Heart right ventricle (tissue), 16 donors: ENCODE measurements around the gene PSEN2. TPM values are rescaled to one million over a fixed set of nuclear protein-coding genes. Genes with fewer than 3 reads are reported as not detected.

Experiments used
- ATAC-seq, 8 donors: fragments of 200-7000 bp; cut with Tn5 transposase; one replicate each; pipeline ENCODE4 v1.9.1; 2020; ENCODE audit warnings: mild to moderate bottlenecking in 8 of 8, moderate library complexity in 8 of 8, moderate number of reproducible peaks in 1 of 8
- DNase-seq, 2 donors: peaks; one replicate each; pipeline ENCODE4 v3.0.0-alpha.2; 2020
- H3K27ac ChIP-seq, 10 donors: fragments of 200-600 bp; sonication (generic) in 2 of 10; one replicate each; pipeline versions ENCODE4 v1.5.0 to v1.8.0; 2020 to 2022; ENCODE audit warnings: mild to moderate bottlenecking in 3 of 10
- H3K27me3 ChIP-seq, 7 donors: fragments of 200-600 bp; one replicate each; pipeline ENCODE4 v1.8.0; 2021 to 2022; ENCODE audit warnings: mild to moderate bottlenecking in 2 of 7
- H3K36me3 ChIP-seq, 9 donors: fragments of 200-600 bp; sonication (generic) in 1 of 9; one replicate each; pipeline versions ENCODE4 v1.5.0 to v1.8.0; 2020 to 2022; ENCODE audit warnings: mild to moderate bottlenecking in 2 of 9
- H3K4me1 ChIP-seq, 9 donors: fragments of 200-600 bp; sonication (generic) in 1 of 9; one replicate each; pipeline versions ENCODE4 v1.5.0 to v1.8.0; 2020 to 2022; ENCODE audit warnings: mild to moderate bottlenecking in 4 of 9
- H3K4me3 ChIP-seq, 10 donors: fragments of 200-600 bp; sonication (generic) in 2 of 10; one replicate each; pipeline versions ENCODE4 v1.5.0 to v1.8.0; 2020 to 2022; ENCODE audit warnings: mild to moderate bottlenecking in 7 of 10, moderate library complexity in 2 of 10
- H3K9me3 ChIP-seq, 11 donors: fragments of 200-600 bp in 10 of 11; sonication (generic) in 2 of 11; one replicate each; pipeline versions ENCODE4 v1.5.0 to v1.8.0; 2013 to 2022; ENCODE audit warnings: mild to moderate bottlenecking in 2 of 11, control low read depth in 1 of 11, moderate library complexity in 1 of 11
- WGBS, 2 donors: extraction: QIAGEN DNeasy Blood & Tissue Kit; methylation state at CpG; one replicate each; pipeline ENCODE4 v1.1.7; 2013; ENCODE audit warnings: inconsistent platforms in 1 of 2; 5-methylcytosine and 5-hydroxymethylcytosine counted together
- intact Hi-C, 10 donors: fragments of 100-400 bp; cut with DNase I; formaldehyde crosslinking; loops; one replicate each; pipeline versions ENCODE4 v1.11.1 to v1.14.2; 2022
- polyA plus RNA-seq, 2 donors: library from polyadenylated mRNA; stranded (reverse); fragments of 200-250 nt; gene quantifications; one replicate each; pipeline ENCODE4 v1.2.3, GENCODE V29; 2013
- total RNA-seq, 10 donors: library from RNA; stranded (reverse); fragmentation: NEBNext Ultra II Directional in 3 of 10; extraction: Animal tissue kit (Norgen Biotek cat#: 25700) in 3 of 10; gene quantifications; one replicate each; pipeline versions ENCODE4 v1.2.1 to v1.2.4, GENCODE V29; 2021 to 2023
- TF ChIP-seq, protein P1 (sequence below), 9 donors: fragments of 200-600 bp; sonication (generic) in 2 of 9; IDR thresholded peaks; one replicate each; pipeline versions ENCODE4 v1.5.0 to v1.8.0; 2021 to 2022; ENCODE audit warnings: antibody characterized with exemption in 9 of 9, mild to moderate bottlenecking in 5 of 9, moderate library complexity in 1 of 9
- donor health status: Arrhythmogenic right ventricular cardiomyopathy.
- donor health status: ischemic (EF 13 %, LVEDD 7.1; RV severe dilation, severe dysfunction).
- donor health status: healthy with polysubstance abuse.
- donor health status: DM: no; HTN: yes; CAD: no.
- donor health status: DM: no; HTN: no; CAD: no.
- donor health status: ischemic (EF 25% LVEDD 6.9; RV normal size, moderate dysfunction).
- donor health status: ischemic (EF 25% LVEDD 5.7; RV mildly dilated, moderate dysfunction).
- donor health status: healthy.
- donor health status: DM: yes; HTN: yes; CAD: no.
- donor health status: Ischemic cardiomyopathy.
- donor health status: ischemic (EF 35%, LVEDD 5.7; RV mildly dilated, moderate dysfunction).
- donor health status: nonischemic (EF 11% LVEDD 7.7; RV severe dilation, severe dysfunction).
- donor health status: DM: yes; HTN: yes; CAD: no.
- donor health status: PGD.
- donor health status: ischemic (EF 29% LVEDD 5.4; RV normal size, mild dysfunction).
- donor health status: nonischemic (EF 23%, LVEDD 6.1; RV moderate dilation, normal function).

Gene PSEN2
- total and polyA plus RNA-seq, 12 donors, result 12.9 to 25.8 (median 19.2) TPM

DNA sequence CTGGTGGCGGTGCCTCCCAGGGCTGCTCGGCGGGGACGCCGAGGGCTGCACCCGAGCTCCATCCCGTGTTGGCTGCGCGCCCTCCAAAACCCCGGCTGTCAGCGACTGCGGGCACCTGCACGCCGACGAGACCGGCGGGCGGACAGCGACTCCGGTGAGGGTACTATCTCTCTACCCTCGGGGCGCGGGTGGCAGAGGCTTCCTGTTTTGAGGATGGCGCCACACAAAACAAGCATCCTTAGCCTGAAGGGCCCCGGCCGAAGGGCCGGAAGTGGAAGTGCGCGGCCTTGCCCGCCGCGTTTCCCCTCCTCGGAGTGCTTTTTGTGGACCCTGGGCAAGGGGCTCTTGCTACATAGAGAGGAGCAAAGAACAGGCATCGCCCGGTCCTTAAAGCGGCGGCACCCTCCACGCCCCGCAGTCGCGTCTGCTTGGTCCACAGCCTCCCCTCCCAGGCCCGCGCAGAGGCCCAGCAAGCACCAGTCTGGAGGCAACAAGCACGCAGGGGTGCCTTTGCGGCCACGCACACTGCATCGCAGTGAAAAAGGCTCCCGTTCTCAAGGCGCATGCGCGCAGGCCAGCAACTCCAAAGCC, 69.1 kb downstream of the PSEN2 start:
- Histone ChIP-seq H3K4me1 (peaks cover 8 to 62% (median 49%) of the 10 kb centered on the region in 9 donors), H3K4me3 (peak overlapping the region; percentile 50 to 96 (median 76)), H3K9me3 (peaks cover 0 to 13% (median 8%) of the 10 kb centered on the region in 11 donors), H3K36me3 (no peaks in the 10 kb centered on the region), H3K27ac (peak overlapping the region; percentile 91 to 99 (median 96)), H3K27me3 (no peaks in the 10 kb centered on the region)
- TF ChIP-seq, protein P1, sequence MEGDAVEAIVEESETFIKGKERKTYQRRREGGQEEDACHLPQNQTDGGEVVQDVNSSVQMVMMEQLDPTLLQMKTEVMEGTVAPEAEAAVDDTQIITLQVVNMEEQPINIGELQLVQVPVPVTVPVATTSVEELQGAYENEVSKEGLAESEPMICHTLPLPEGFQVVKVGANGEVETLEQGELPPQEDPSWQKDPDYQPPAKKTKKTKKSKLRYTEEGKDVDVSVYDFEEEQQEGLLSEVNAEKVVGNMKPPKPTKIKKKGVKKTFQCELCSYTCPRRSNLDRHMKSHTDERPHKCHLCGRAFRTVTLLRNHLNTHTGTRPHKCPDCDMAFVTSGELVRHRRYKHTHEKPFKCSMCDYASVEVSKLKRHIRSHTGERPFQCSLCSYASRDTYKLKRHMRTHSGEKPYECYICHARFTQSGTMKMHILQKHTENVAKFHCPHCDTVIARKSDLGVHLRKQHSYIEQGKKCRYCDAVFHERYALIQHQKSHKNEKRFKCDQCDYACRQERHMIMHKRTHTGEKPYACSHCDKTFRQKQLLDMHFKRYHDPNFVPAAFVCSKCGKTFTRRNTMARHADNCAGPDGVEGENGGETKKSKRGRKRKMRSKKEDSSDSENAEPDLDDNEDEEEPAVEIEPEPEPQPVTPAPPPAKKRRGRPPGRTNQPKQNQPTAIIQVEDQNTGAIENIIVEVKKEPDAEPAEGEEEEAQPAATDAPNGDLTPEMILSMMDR (IDR thresholded peaks at IDR 0.05), result no peak
- intact Hi-C loops, result loop anchor here in 4 of 10 donors (1.0 to 5.0 kb wide), 4 partner anchors 19 to 53 kb away; no protein-coding TSS in a partner anchor
- ATAC-seq (peak; percentile 43 to 64 (median 56)), DNase-seq (peak; percentile 60 to 77)
- 0% methylated on average over 51 of the region's 51 CpGs for WGBS, 2 donors

DNA sequence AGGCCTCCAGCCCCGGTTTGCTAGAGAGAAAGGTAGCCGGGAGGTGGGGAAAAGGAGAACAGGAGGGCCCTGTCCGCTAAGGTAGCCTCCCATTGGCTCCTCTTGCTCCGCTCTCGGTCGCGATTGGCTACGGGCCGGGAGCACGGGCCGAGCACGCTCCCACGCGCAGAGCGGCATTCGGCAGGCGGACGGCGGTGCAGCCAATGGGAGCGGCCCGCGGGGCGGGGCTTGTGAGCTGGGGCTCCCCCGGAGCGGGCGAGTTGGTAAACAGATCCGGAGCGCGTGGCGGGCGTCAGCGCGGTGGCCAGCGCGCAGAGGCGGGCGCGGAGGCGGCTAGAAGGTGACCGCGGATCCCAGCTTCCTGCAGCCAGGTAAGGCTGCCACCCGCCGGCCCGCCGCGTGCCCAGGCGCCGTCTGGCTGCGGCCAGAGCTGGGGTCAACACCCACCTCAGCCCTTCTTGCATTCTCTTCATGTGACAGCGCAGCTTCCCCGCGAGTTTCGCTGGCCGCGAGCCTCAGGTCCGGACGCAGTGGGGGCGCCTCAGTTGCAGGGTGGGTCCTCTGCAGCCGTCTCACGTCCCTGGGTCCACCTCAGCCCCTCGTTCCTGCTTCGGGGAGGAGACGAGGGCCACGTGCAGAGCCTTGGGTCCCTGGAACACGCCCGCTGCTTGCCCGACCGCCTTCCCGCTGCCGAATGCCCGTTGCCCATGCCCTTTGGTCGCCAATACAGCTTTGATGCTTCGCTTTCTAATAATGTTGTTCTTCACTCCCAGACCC, 69.8 kb downstream of the PSEN2 start, which contains the start of gene COQ8A:
TSS of gene COQ8A (plus strand) at position 266 of the 777 bp plus-strand sequence. CDS start 21,092 bp downstream, outside the sequence.
- ATAC-seq, result peak; percentile 96 to 98 (median 96)
- intact Hi-C loops, result loop anchor here in 4 of 10 donors (1.0 to 5.0 kb wide), 4 partner anchors 20 to 52 kb away; no protein-coding TSS in a partner anchor
- TF ChIP-seq, protein P1 (IDR thresholded peaks at IDR 0.05), result peak in 2 of 9 donors; percentile 6 to 7
- WGBS, 2 donors, result 0 to 1% methylated on average over 73 of the region's 73 CpGs
- no peaks in the 10 kb centered on the region for H3K36me3 ChIP-seq
- H3K9me3 ChIP-seq, result peaks cover 0 to 6% (median 1%) of the 10 kb centered on the region in 11 donors
- peak within 1 kb of the TSS; percentile 64 to 96 (median 76) for H3K4me3 ChIP-seq
- H3K27me3 ChIP-seq, result no peaks in the 10 kb centered on the region
- peak; percentile 99 to 100 for DNase-seq
- peak within 1 kb of the TSS; percentile 91 to 99 (median 96) for H3K27ac ChIP-seq
- peaks cover 12 to 69% (median 56%) of the 10 kb centered on the region in 9 donors for H3K4me1 ChIP-seq

DNA sequence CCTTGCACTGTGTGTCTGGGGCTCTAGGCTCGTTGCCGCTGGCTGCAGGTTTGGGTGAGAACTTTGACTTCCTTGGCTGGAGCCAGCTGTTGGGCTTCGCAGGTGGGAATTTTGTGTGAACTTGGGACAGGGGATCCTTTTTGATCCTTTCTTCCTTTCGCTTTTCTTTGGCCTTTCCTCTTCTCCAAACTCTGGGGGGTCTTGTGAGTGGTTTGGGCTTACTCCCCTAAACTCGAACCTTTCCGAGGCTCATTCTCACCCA, 70.3 kb downstream of the PSEN2 start:
- ATAC-seq (no peak), DNase-seq (no peak)
- no peaks in the 10 kb centered on the region for H3K27me3 ChIP-seq
- TF ChIP-seq, protein P1 (IDR thresholded peaks at IDR 0.05), result no peak
- H3K4me3 ChIP-seq, result peak overlapping the region; percentile 64 to 96 (median 76)
- peak overlapping the region; percentile 65 to 99 (median 96) for H3K27ac ChIP-seq
- intact Hi-C loops, result loop anchor here in 4 of 10 donors (1.0 to 5.0 kb wide), 4 partner anchors 20 to 52 kb away; no protein-coding TSS in a partner anchor
- WGBS, 2 donors, result 30 to 31% methylated on average over 6 of the region's 6 CpGs
- H3K9me3 ChIP-seq, result peaks cover 0 to 1% (median 0%) of the 10 kb centered on the region in 11 donors
- H3K36me3 ChIP-seq, result no peaks in the 10 kb centered on the region
- peaks cover 15 to 74% (median 61%) of the 10 kb centered on the region in 9 donors for H3K4me1 ChIP-seq

DNA sequence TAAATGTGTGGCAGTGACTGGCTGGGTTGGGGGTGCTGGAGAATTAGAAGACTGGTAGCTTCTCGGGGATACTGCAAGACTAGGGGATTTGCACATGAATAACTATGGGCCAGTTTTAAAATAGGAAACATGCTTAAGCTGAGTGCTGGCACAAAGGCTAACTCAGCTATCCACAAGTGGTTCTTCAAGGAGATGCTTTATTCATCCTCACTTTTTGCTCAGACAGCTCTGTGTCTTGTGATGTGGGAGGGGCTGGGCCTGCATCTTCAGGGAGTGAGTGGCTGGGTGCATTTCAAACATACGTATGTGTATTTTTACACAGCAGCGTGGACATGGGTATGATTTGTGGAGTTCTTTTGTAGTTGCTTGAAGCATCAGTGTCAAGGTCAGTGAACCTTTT, 72.0 kb downstream of the PSEN2 start:
- Histone ChIP-seq H3K36me3 (no peaks in the 10 kb centered on the region), H3K4me3 (peak overlapping the region in 7 of 10 donors; percentile 64 to 96 (median 83)), H3K4me1 (peaks cover 15 to 88% (median 77%) of the 10 kb centered on the region in 9 donors), H3K9me3 (no peaks in the 10 kb centered on the region), H3K27ac (peak overlapping the region; percentile 21 to 99 (median 96)), H3K27me3 (no peaks in the 10 kb centered on the region)
- DNase-seq, result no peak
- no peak for ATAC-seq
- TF ChIP-seq, protein P1 (IDR thresholded peaks at IDR 0.05), result no peak
- intact Hi-C loops, result loop anchor here in 2 of 10 donors (5.0 kb wide), 2 partner anchors 35 to 50 kb away; no protein-coding TSS in a partner anchor
- WGBS, 2 donors, result 52 to 66% methylated on average over 3 of the region's 3 CpGs
